H9 (cell line): Measurements from ENCODE around the gene CHCHD3. TPM values are rescaled to one million over a fixed set of nuclear protein-coding genes. Genes with fewer than 3 reads are reported as not detected.

Experiments used
- DNase-seq: peaks from one replicate; pipeline ENCODE4 v3.0.0-alpha.2; 2017
- H2AFZ ChIP-seq: one replicate; pipeline ENCODE4 v1.6.1; 2013; ENCODE audit warnings: mild to moderate bottlenecking, low read length, control low read depth, moderate library complexity
- H2AK5ac ChIP-seq: 2 replicates; pipeline ENCODE4 v1.6.1; 2013; ENCODE audit warnings: low read length, control low read depth, mixed read lengths; ENCODE audit not compliant: insufficient read length
- H2BK120ac ChIP-seq: one replicate; pipeline ENCODE4 v1.6.1; 2013; ENCODE audit warnings: low read depth, mild to moderate bottlenecking, low read length, control low read depth, inconsistent platforms; ENCODE audit not compliant: poor library complexity, severe bottlenecking
- H2BK12ac ChIP-seq: 2 replicates; pipeline ENCODE4 v1.6.1; 2013; ENCODE audit warnings: low read length, control low read depth, mixed read lengths, low read depth; ENCODE audit not compliant: insufficient read length
- H2BK15ac ChIP-seq: 2 replicates; pipeline ENCODE4 v1.6.1; 2013; ENCODE audit warnings: low read depth, low read length, control low read depth
- H2BK20ac ChIP-seq: one replicate; pipeline ENCODE4 v1.6.1; 2013; ENCODE audit warnings: low read depth, mild to moderate bottlenecking, low read length, control low read depth, inconsistent platforms; ENCODE audit not compliant: poor library complexity, severe bottlenecking
- H2BK5ac ChIP-seq: 2 replicates; pipeline ENCODE4 v1.6.1; 2013; ENCODE audit warnings: low read length, control low read depth, mixed read lengths; ENCODE audit not compliant: insufficient read length
- H3K14ac ChIP-seq: 2 replicates; pipeline ENCODE4 v1.6.1; 2013; ENCODE audit warnings: low read length, control low read depth; ENCODE audit not compliant: insufficient read depth
- H3K18ac ChIP-seq: 2 replicates; pipeline ENCODE4 v1.6.1; 2013; ENCODE audit warnings: low read depth, mild to moderate bottlenecking, mixed read lengths, low read length, control low read depth; ENCODE audit not compliant: insufficient read length
- H3K23ac ChIP-seq: 2 replicates; pipeline ENCODE4 v1.6.1; 2013; ENCODE audit warnings: low read length, control low read depth, mixed read lengths, low read depth; ENCODE audit not compliant: insufficient read length
- H3K23me2 ChIP-seq: 2 replicates; pipeline ENCODE4 v1.6.1; 2013; ENCODE audit warnings: low read depth, mild to moderate bottlenecking, mixed read lengths, low read length, control low read depth; ENCODE audit not compliant: insufficient read length, poor library complexity, severe bottlenecking
- H3K27ac ChIP-seq: 2 replicates; pipeline ENCODE4 v1.5.1; 2013; ENCODE audit warnings: low read length, control low read depth, mixed read lengths, low read depth; ENCODE audit not compliant: insufficient read length
- H3K27me3 ChIP-seq: 2 replicates; pipeline ENCODE4 v1.6.1; 2013; ENCODE audit warnings: low read length, control low read depth, inconsistent platforms; ENCODE audit not compliant: insufficient read depth
- H3K4ac ChIP-seq: 2 replicates; pipeline ENCODE4 v1.6.1; 2013; ENCODE audit warnings: low read depth, mild to moderate bottlenecking, control low read depth, inconsistent platforms, low read length, moderate library complexity
- H3K4me1 ChIP-seq: 2 replicates; pipeline ENCODE4 v1.6.1; 2013; ENCODE audit warnings: low read length, control low read depth, inconsistent platforms; ENCODE audit not compliant: insufficient read depth
- H3K4me2 ChIP-seq: 2 replicates; pipeline ENCODE4 v1.6.1; 2013; ENCODE audit warnings: low read length, control low read depth, mixed read lengths; ENCODE audit not compliant: insufficient read length, insufficient read depth
- H3K56ac ChIP-seq: 2 replicates; pipeline ENCODE4 v1.6.1; 2013; ENCODE audit warnings: low read depth, mild to moderate bottlenecking, mixed read lengths, low read length, control low read depth; ENCODE audit not compliant: insufficient read length
- H3K79me1 ChIP-seq: 2 replicates; pipeline ENCODE4 v1.6.1; 2013; ENCODE audit warnings: low read depth, mild to moderate bottlenecking, moderate library complexity, low read length, control low read depth, inconsistent platforms; ENCODE audit not compliant: insufficient read depth, poor library complexity, severe bottlenecking
- H3K79me2 ChIP-seq: 2 replicates; pipeline ENCODE4 v1.6.1; 2013; ENCODE audit warnings: low read length, control low read depth, inconsistent platforms; ENCODE audit not compliant: insufficient read depth
- H3K9ac ChIP-seq: 2 replicates; pipeline ENCODE4 v1.6.1; 2013; ENCODE audit warnings: low read length, control low read depth, mixed read lengths; ENCODE audit not compliant: insufficient read length; ENCODE audit errors: extremely low read depth
- H3K9me3 ChIP-seq: one replicate; pipeline ENCODE4 v1.6.1; 2013; ENCODE audit warnings: low read depth, low read length, inconsistent platforms; ENCODE audit not compliant: control insufficient read depth
- H3T11ph ChIP-seq: one replicate; pipeline ENCODE4 v1.6.1; 2013; ENCODE audit warnings: mild to moderate bottlenecking, low read length, control low read depth, inconsistent platforms
- H4K20me1 ChIP-seq: one replicate; pipeline ENCODE4 v1.6.1; 2013; ENCODE audit not compliant: control insufficient read depth, insufficient read length, insufficient read depth
- H4K5ac ChIP-seq: 2 replicates; pipeline ENCODE4 v1.6.1; 2013; ENCODE audit warnings: low read depth, mild to moderate bottlenecking, mixed read lengths, low read length, control low read depth; ENCODE audit not compliant: insufficient read length
- H4K8ac ChIP-seq: replicated peaks from 2 replicates; pipeline ENCODE4 v1.6.1; 2013; ENCODE audit warnings: low read length, control low read depth, mixed read lengths, low read depth; ENCODE audit not compliant: insufficient read length
- H4K91ac ChIP-seq: 2 replicates; pipeline ENCODE4 v1.6.1; 2013; ENCODE audit warnings: low read depth, mild to moderate bottlenecking, moderate library complexity, mixed read lengths, low read length, control low read depth; ENCODE audit not compliant: insufficient read length
- H3K27ac Mint-ChIP-seq, 3 experiments: 2 replicates in 2 of 3; 3 replicates in 1 of 3; pipeline ENCODE4 v1.8.0; 2020 to 2021; ENCODE audit warnings: mixed read lengths in 3 of 3, mild to moderate bottlenecking in 1 of 3, moderate library complexity in 1 of 3
- H3K27me3 Mint-ChIP-seq: 2 replicates; pipeline ENCODE4 v1.8.0; 2021; ENCODE audit warnings: low read depth, mild to moderate bottlenecking, moderate library complexity, mixed read lengths
- H3K36me3 Mint-ChIP-seq, 3 experiments: 2 replicates in 2 of 3; 3 replicates in 1 of 3; pipeline ENCODE4 v1.8.0; 2020 to 2021; ENCODE audit warnings: low read depth in 3 of 3, mixed read lengths in 3 of 3; ENCODE audit not compliant: insufficient read depth in 1 of 3
- H3K4me1 Mint-ChIP-seq, 2 experiments: 2 replicates each; pipeline ENCODE4 v1.8.0; 2020; ENCODE audit warnings: mixed read lengths in 2 of 2
- H3K4me3 Mint-ChIP-seq, 2 experiments: 2 replicates in 1 of 2; 3 replicates in 1 of 2; pipeline ENCODE4 v1.8.0; 2020 to 2021; ENCODE audit warnings: mild to moderate bottlenecking in 2 of 2, mixed read lengths in 2 of 2, moderate library complexity in 1 of 2
- H3K9me3 Mint-ChIP-seq, 2 experiments: 2 replicates in 1 of 2; 3 replicates in 1 of 2; pipeline ENCODE4 v1.8.0; 2020; ENCODE audit warnings: mild to moderate bottlenecking in 2 of 2, mixed read lengths in 2 of 2, moderate library complexity in 1 of 2
- CTCF ChIP-seq: fragments of 200-600 bp; sonication (generic); conservative IDR thresholded peaks from 3 replicates; pipeline ENCODE4 v1.8.0; 2021; ENCODE audit warnings: antibody characterized with exemption, mild to moderate bottlenecking
- WGBS: extraction: QIAGEN DNeasy Blood & Tissue Kit; methylation state at CpG from one replicate; pipeline ENCODE4 v1.1.7; 2013; ENCODE audit warnings: missing lambda C conversion rate, low lambda C conversion rate, mixed read lengths; ENCODE audit not compliant: insufficient read length; ENCODE audit errors: extremely low coverage; 5-methylcytosine and 5-hydroxymethylcytosine counted together
- total RNA-seq: library from RNA; stranded (reverse); gene quantifications from 2 replicates; pipeline ENCODE4 v1.2.1, GENCODE V29; 2021

The CHCHD3 gene
- total RNA-seq, 1 experiment from 2014 or later: 104 TPM

- Histone ChIP-seq H3T11ph (no peak overlapping the region), H2AFZ (no peak overlapping the region), H2AK5ac (no peak overlapping the region), H2BK12ac (no peak overlapping the region), H4K91ac (no peak overlapping the region), H2BK20ac (no peak overlapping the region), H3K9me3 (no peaks in the 10 kb centered on the region), H3K9ac (no peak overlapping the region), H3K56ac (no peak overlapping the region), H3K79me2 (peaks cover 11% of the 10 kb centered on the region; the same call in 1 of the 2 replicates), H3K4ac (no peak overlapping the region), H3K4me2 (no peak overlapping the region), H3K23ac (no peak overlapping the region), H3K27me3 (no peaks in the 10 kb centered on the region), H3K18ac (no peak overlapping the region), H4K20me1 (no peaks in the 10 kb centered on the region), H4K8ac (no peak overlapping the region), H2BK5ac (no peak overlapping the region), H2BK120ac (no peak overlapping the region), H3K27ac (no peak overlapping the region), H3K23me2 (no peaks in the 10 kb centered on the region), H3K4me1 (no peaks in the 10 kb centered on the region), H2BK15ac (no peak overlapping the region), H3K79me1 (no peaks in the 10 kb centered on the region), H4K5ac (no peak overlapping the region), H3K14ac (no peak overlapping the region)
- no peak for DNase-seq
- no CpG with 5 or more reads among the region's 2 CpGs for WGBS
- Mint-ChIP-seq H3K27ac (no peak overlapping the region), H3K27me3 (no peaks in the 10 kb centered on the region), H3K4me1 (peaks cover 3 to 5% of the 10 kb centered on the region in 2 experiments), H3K4me3 (no peak overlapping the region), H3K9me3 (peaks cover 0 to 3% of the 10 kb centered on the region in 2 experiments; a peak in 2 of 5 replicates), H3K36me3 (peaks cover 3 to 4% (median 3%) of the 10 kb centered on the region in 3 experiments)
- no peak for TF ChIP-seq CTCF
Observed at GRCh38 chr7:133026210-133026859, 55.6 kb downstream of the CHCHD3 start.
